ENCODE results near the gene PMS2.

PMS2 gene

GRCh38 chr7:6030988-6031387 lies 22.1 kb upstream of the PMS2 start, which contains the start of gene ANKRD61:
ANKRD61 (plus strand) TSS chr7:6031376; CDS start chr7:6031376, 0 bp downstream.
- no peak within 1 kb of the TSS for H3K4me2 ChIP-seq (ENCODE audit: low read length)
- H3K4me3 ChIP-seq (ENCODE audit: low read length), result no peak within 1 kb of the TSS
- no peaks in the 10 kb centered on the region for H3K4me1 ChIP-seq (ENCODE audit: control insufficient read depth, insufficient read depth, low read length)
- no peaks in the 10 kb centered on the region for H3K27me3 ChIP-seq (ENCODE audit: control insufficient read depth, insufficient read depth, low read length)
- no peaks in the 10 kb centered on the region for H3K9me3 ChIP-seq (replicated peaks; ENCODE audit: low read length)
- H3K36me3 ChIP-seq (ENCODE audit: insufficient read depth, low read length), result peaks cover 60% of the 10 kb centered on the region
- H3K9ac ChIP-seq (ENCODE audit: low read depth, low read length), result no peak within 1 kb of the TSS

DNA sequence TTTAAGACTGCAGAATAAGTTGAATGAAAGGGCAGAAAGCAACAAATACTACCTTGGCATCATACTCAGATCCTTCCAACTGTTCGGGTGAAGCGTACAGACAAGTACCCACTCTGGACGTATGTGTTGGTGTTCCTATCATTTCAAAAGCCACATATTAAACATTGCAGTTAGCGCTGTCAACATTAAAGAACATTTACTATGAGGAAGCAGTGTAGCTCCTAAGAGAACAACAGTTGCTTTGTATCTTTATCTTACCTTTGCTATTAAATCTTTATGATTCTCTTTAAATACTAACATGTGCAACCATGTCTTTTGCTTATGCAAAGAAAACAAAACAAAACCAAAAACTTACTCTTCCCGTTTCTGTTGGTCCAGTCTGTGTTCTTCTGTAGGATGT lies 19.7 kb upstream of the PMS2 start:
- peaks cover 61% of the 10 kb centered on the region for H3K36me3 ChIP-seq (ENCODE audit: insufficient read depth, low read length)
- H3K4me2 ChIP-seq (ENCODE audit: low read length), result no peak overlapping the region
- H3K9ac ChIP-seq (ENCODE audit: low read depth, low read length), result no peak overlapping the region
- no peaks in the 10 kb centered on the region for H3K27me3 ChIP-seq (ENCODE audit: control insufficient read depth, insufficient read depth, low read length)
- no peak overlapping the region for H3K4me3 ChIP-seq (ENCODE audit: low read length)
- no peaks in the 10 kb centered on the region for H3K9me3 ChIP-seq (replicated peaks; ENCODE audit: low read length)
- no peaks in the 10 kb centered on the region for H3K4me1 ChIP-seq (ENCODE audit: control insufficient read depth, insufficient read depth, low read length)

DNA sequence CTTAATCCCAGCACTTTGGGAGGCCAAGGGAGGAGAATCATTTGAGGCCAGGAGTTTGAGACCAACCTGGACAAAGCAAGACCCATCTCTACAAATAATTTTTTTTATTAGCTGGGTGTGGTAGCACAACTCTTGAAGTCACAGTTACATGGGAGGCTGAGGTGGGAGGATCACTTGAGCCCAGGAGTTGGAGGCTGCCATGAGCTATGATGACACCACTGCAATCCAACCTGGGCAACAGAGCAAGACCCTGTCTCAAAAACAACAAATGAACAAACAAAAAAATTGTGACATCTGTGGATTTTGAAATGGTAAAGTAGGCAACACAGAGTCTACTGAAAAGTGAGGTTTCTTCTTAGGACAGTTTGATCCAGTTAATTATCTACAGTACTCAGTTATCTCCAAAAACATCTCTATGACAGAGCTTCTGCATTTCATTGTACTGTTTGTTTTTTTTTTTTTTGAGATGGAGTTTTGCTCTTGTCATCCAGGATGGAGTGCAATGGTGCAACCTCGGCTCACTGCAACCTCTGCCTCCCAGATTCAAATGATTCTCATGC lies 19.0 kb upstream of the PMS2 start:
- H3K36me3 ChIP-seq (ENCODE audit: insufficient read depth, low read length), result peaks cover 68% of the 10 kb centered on the region
- H3K4me2 ChIP-seq (ENCODE audit: low read length), result no peak overlapping the region
- H3K4me3 ChIP-seq (ENCODE audit: low read length), result no peak overlapping the region
- no peaks in the 10 kb centered on the region for H3K9me3 ChIP-seq (replicated peaks; ENCODE audit: low read length)
- H3K27me3 ChIP-seq (ENCODE audit: control insufficient read depth, insufficient read depth, low read length), result no peaks in the 10 kb centered on the region
- no peaks in the 10 kb centered on the region for H3K4me1 ChIP-seq (ENCODE audit: control insufficient read depth, insufficient read depth, low read length)
- no peak overlapping the region for H3K9ac ChIP-seq (ENCODE audit: low read depth, low read length)

DNA sequence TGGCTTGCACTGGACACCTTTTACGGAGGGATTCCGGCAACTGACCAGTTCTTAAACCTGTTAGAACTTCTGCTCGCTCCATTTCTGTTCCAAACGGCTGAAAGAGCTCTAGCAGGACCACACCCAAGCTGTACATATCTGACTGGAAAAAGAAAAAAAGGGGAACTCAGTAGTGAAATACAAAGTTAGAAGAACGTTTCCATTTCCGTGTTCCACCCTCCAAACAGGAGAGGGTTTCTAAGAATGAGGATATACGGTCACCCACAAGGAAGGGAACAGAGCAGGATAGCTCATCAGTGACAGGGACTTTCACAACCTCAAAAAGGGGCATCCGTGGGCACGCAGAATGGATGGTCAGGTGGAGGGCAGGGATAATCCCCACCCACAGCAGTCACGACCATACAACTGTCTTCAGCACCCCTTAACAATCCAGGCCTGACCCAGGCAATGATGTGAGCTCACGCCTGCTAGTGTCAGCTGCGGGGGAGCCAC lies 18.0 kb upstream of the PMS2 start:
- Histone ChIP-seq H3K36me3 (ENCODE audit: insufficient read depth, low read length) (peaks cover 71% of the 10 kb centered on the region), H3K4me3 (ENCODE audit: low read length) (no peak overlapping the region), H3K4me1 (ENCODE audit: control insufficient read depth, insufficient read depth, low read length) (no peaks in the 10 kb centered on the region), H3K27me3 (ENCODE audit: control insufficient read depth, insufficient read depth, low read length) (no peaks in the 10 kb centered on the region), H3K9ac (ENCODE audit: low read depth, low read length) (no peak overlapping the region), H3K4me2 (ENCODE audit: low read length) (no peak overlapping the region), H3K9me3 (replicated peaks; ENCODE audit: low read length) (no peaks in the 10 kb centered on the region)

DNA sequence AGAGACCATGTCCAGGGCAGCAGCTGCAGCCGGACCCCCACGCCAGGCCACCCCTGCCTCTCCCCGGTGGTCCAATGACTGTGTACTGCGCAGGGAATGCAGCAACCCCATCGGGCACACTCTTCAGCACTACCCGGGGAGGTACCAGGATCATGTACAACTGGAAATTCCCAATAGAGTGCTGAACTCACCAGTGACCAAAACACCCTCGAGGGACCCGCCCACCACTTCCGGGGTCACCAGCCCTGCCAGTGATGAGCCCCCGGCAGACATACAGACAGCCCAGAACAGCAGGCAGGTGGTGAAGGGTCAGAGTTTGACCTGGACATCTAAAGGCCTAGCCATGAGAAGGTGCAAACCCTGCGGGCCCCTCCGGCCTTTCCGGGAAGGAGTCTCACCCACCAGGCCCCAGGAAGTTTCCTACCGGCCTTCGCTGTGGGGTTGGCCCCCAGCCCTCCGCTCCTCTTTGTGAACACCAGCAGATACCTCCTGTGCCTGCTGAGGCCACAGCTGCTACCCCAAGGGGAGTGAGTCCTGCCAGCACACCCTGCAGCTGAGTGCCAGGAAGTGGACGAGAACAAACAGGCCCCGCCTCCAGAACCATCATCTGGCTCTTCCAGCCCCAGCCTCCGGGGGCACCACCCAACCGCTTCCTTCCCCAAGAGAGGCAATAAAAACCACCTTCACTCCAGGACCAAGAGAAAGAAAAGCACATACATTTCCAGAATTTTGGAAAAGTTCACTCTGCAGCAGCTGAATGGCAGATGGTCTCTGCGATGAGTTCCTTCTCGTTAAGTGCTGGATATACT lies 17.4 kb upstream of the PMS2 start:
- no peak overlapping the region for H3K9ac ChIP-seq (ENCODE audit: low read depth, low read length)
- H3K36me3 ChIP-seq (ENCODE audit: insufficient read depth, low read length), result peaks cover 73% of the 10 kb centered on the region
- no peaks in the 10 kb centered on the region for H3K4me1 ChIP-seq (ENCODE audit: control insufficient read depth, insufficient read depth, low read length)
- no peak overlapping the region for H3K4me2 ChIP-seq (ENCODE audit: low read length)
- no peak overlapping the region for H3K4me3 ChIP-seq (ENCODE audit: low read length)
- H3K9me3 ChIP-seq (replicated peaks; ENCODE audit: low read length), result no peaks in the 10 kb centered on the region
- H3K27me3 ChIP-seq (ENCODE audit: control insufficient read depth, insufficient read depth, low read length), result no peaks in the 10 kb centered on the region

- H3K4me2 ChIP-seq (ENCODE audit: low read length), result no peak overlapping the region
- no peak overlapping the region for H3K9ac ChIP-seq (ENCODE audit: low read depth, low read length)
- H3K4me3 ChIP-seq (ENCODE audit: low read length), result no peak overlapping the region
- H3K4me1 ChIP-seq (ENCODE audit: control insufficient read depth, insufficient read depth, low read length), result no peaks in the 10 kb centered on the region
- H3K9me3 ChIP-seq (replicated peaks; ENCODE audit: low read length), result no peaks in the 10 kb centered on the region
- H3K36me3 ChIP-seq (ENCODE audit: insufficient read depth, low read length), result peaks cover 82% of the 10 kb centered on the region
- no peaks in the 10 kb centered on the region for H3K27me3 ChIP-seq (ENCODE audit: control insufficient read depth, insufficient read depth, low read length)
Observed at GRCh38 chr7:6023974-6024435, 15.2 kb upstream of the PMS2 start.

DNA sequence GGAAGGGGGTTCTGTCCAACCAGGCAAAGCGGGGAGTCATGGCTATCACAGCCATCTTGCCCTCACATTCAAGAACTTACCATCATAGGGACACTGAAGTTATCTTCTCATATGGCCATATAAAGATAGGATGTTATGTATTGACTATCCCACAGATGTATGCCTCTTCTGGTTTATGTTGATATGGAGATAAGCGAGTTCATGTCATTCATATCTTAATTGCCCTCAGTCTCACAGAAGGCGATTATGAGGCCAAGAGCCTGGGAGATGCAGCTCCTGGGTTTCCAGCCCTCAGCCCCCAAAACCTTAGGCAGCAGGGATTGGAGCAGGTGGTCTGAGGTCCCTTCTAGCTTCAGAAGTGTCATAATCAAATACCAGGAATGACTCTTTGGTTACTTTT lies 13.9 kb upstream of the PMS2 start:
- Histone ChIP-seq H3K4me3 (ENCODE audit: low read length) (no peak overlapping the region), H3K4me2 (ENCODE audit: low read length) (no peak overlapping the region), H3K4me1 (ENCODE audit: control insufficient read depth, insufficient read depth, low read length) (no peaks in the 10 kb centered on the region), H3K36me3 (ENCODE audit: insufficient read depth, low read length) (peaks cover 83% of the 10 kb centered on the region), H3K9ac (ENCODE audit: low read depth, low read length) (no peak overlapping the region), H3K27me3 (ENCODE audit: control insufficient read depth, insufficient read depth, low read length) (no peaks in the 10 kb centered on the region), H3K9me3 (replicated peaks; ENCODE audit: low read length) (no peaks in the 10 kb centered on the region)

DNA sequence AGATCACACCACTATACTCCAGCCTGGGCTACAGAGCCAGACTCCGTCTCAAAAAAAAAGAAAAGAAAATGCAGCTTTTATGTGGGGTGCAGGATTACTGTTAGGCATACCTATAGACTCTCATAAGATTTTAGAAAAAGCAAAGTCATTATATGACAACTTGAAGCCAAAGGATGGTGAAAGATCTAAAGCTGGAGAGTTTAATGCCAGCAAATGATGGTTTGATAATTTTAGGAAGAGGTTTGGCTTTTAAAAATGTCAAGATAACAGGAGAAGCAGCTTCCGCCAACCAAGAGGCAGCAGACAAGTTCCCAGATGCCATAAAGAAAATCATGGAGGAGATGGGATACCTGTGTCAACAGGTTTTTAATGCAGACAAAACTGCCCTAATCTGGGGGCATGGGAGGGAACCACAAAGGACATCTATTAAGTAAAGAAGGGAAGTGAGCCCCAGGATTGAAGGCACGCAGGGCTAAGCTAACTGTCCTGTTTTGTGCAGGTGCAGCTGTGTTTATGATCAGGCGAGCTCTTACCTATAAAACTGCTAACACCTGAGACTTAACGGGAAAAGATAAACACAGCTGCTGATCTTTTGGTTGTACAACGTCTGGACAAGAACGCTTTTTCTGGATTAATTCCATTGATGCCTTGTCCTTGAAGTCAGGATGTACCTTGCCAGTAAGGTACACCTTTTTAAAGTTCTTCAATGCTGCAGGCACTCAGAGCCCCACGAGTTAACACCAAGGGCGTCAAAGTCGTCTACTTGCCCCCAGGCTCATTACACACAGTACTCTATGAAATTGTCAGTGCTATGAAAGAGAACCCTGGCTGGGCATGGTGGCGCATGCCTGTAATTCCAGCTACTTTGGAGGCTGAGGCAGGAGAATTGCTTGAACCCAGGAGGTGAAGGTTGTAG lies 11.8 kb upstream of the PMS2 start:
- no peaks in the 10 kb centered on the region for H3K27me3 ChIP-seq (ENCODE audit: control insufficient read depth, insufficient read depth, low read length)
- no peak overlapping the region for H3K9ac ChIP-seq (ENCODE audit: low read depth, low read length)
- H3K4me2 ChIP-seq (ENCODE audit: low read length), result no peak overlapping the region
- H3K4me3 ChIP-seq (ENCODE audit: low read length), result no peak overlapping the region
- H3K36me3 ChIP-seq (ENCODE audit: insufficient read depth, low read length), result peaks cover 74% of the 10 kb centered on the region
- H3K4me1 ChIP-seq (ENCODE audit: control insufficient read depth, insufficient read depth, low read length), result peaks cover 11% of the 10 kb centered on the region
- H3K9me3 ChIP-seq (replicated peaks; ENCODE audit: low read length), result no peaks in the 10 kb centered on the region

GRCh38 chr7:6016653-6016966 lies 7.8 kb upstream of the PMS2 start:
- peaks cover 55% of the 10 kb centered on the region for H3K36me3 ChIP-seq (ENCODE audit: insufficient read depth, low read length)
- peak overlapping the region; percentile 44 for H3K9ac ChIP-seq (ENCODE audit: low read depth, low read length)
- H3K27me3 ChIP-seq (ENCODE audit: control insufficient read depth, insufficient read depth, low read length), result no peaks in the 10 kb centered on the region
- no peaks in the 10 kb centered on the region for H3K9me3 ChIP-seq (replicated peaks; ENCODE audit: low read length)
- no peak overlapping the region for H3K4me3 ChIP-seq (ENCODE audit: low read length)
- peaks cover 18% of the 10 kb centered on the region for H3K4me1 ChIP-seq (ENCODE audit: control insufficient read depth, insufficient read depth, low read length)
- H3K4me2 ChIP-seq (ENCODE audit: low read length), result peak overlapping the region; percentile 41

DNA sequence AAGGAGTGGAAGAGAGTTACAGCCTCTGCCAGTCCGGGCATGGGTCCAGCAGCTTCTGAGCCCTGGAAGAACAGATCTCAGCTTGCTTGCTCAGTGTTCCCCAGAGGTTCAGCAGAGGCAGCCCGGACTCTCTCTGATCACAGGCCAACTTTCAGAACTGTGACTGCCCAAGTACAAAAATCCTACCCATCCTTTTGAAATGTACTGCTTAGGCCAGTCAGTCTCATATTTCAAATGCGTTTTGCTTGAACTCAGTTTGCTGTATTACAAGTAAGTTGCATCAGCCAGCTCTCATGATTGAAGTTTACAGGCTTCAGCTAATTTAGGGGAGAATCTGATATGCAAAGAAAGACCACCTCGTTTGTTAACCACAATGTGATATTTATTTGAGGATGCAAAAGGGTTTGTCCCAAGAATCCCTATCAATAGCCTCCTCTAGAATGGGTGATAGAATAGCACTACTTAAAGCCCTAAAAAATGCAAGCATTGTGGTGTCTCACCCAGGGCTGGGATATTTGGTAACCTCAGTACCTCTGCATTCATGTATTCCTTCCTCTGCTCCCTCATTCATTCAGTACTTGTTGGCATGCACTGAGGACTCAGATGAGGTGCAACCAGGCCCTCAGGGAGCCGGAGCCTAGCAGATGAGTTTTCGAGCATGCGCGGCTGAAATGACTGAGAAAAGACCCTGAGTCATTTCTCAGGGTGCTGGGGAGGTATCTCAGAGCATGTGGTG lies 7.2 kb upstream of the PMS2 start:
- H3K9ac ChIP-seq (ENCODE audit: low read depth, low read length), result peak overlapping the region; percentile 44

More for the DNA sequence above, 7.2 kb upstream of the PMS2 start:
- no peaks in the 10 kb centered on the region for H3K27me3 ChIP-seq (ENCODE audit: control insufficient read depth, insufficient read depth, low read length)
- no peak overlapping the region for H3K4me3 ChIP-seq (ENCODE audit: low read length)
- H3K36me3 ChIP-seq (ENCODE audit: insufficient read depth, low read length), result peaks cover 52% of the 10 kb centered on the region
- no peaks in the 10 kb centered on the region for H3K9me3 ChIP-seq (replicated peaks; ENCODE audit: low read length)
- peaks cover 18% of the 10 kb centered on the region for H3K4me1 ChIP-seq (ENCODE audit: control insufficient read depth, insufficient read depth, low read length)
- H3K4me2 ChIP-seq (ENCODE audit: low read length), result peak overlapping the region; percentile 41
